Bone marrow (tissue), 2 donors: ENCODE data around the gene CLSTN2.

Source experiments
- DNase-seq, 2 donors: peaks; one replicate each; lab custom pipeline; 2025; lab: John Stamatoyannopoulos, UW

The CLSTN2 gene

GRCh38 chr3:140052771-140053702, 118.1 kb downstream of the CLSTN2 start:
- no peak for DNase-seq

- no peak for DNase-seq
Measured at GRCh38 chr3:140053794-140054193, 118.8 kb downstream of the CLSTN2 start.

- DNase-seq = no peak
Measured at GRCh38 chr3:140055092-140055791, 120.3 kb downstream of the CLSTN2 start.

GRCh38 chr3:140056047-140056446, 121.1 kb downstream of the CLSTN2 start:
- no peak for DNase-seq

- DNase-seq = no peak
Measured at GRCh38 chr3:140061211-140061610, 126.2 kb downstream of the CLSTN2 start.

GRCh38 chr3:140062461-140062860, 127.5 kb downstream of the CLSTN2 start:
- no peak for DNase-seq

- DNase-seq = no peak
Measured at GRCh38 chr3:140067487-140067886, 132.5 kb downstream of the CLSTN2 start.

GRCh38 chr3:140068494-140069017, 133.6 kb downstream of the CLSTN2 start:
- DNase-seq = no peak

GRCh38 chr3:140073278-140074045, 138.5 kb downstream of the CLSTN2 start:
- no peak for DNase-seq

- no peak for DNase-seq
Measured at GRCh38 chr3:140076552-140076951, 141.6 kb downstream of the CLSTN2 start.

- no peak for DNase-seq
Measured at GRCh38 chr3:140077406-140077805, 142.4 kb downstream of the CLSTN2 start.

- no peak for DNase-seq
Measured at GRCh38 chr3:140078343-140078742, 143.4 kb downstream of the CLSTN2 start.

- DNase-seq = no peak
Measured at GRCh38 chr3:140078940-140079339, 144.0 kb downstream of the CLSTN2 start.

GRCh38 chr3:140081887-140082286, 146.9 kb downstream of the CLSTN2 start:
- DNase-seq = no peak

GRCh38 chr3:140085001-140085400, 150.0 kb downstream of the CLSTN2 start:
- DNase-seq = no peak

GRCh38 chr3:140086642-140087041, 151.7 kb downstream of the CLSTN2 start:
- no peak for DNase-seq

- no peak for DNase-seq
Measured at GRCh38 chr3:140088058-140088457, 153.1 kb downstream of the CLSTN2 start.

- DNase-seq = no peak
Measured at GRCh38 chr3:140088513-140088912, 153.5 kb downstream of the CLSTN2 start.

- no peak for DNase-seq
Measured at GRCh38 chr3:140089403-140090072, 154.6 kb downstream of the CLSTN2 start.

- DNase-seq = no peak
Measured at GRCh38 chr3:140091143-140091542, 156.2 kb downstream of the CLSTN2 start.

GRCh38 chr3:140092848-140093536, 158.0 kb downstream of the CLSTN2 start:
- DNase-seq = no peak
